K562 (cell line): ENCODE data around the gene RNF6. TPM values are rescaled to one million over a fixed set of nuclear protein-coding genes. Genes with fewer than 3 reads are reported as not detected.

Experiments
- ATAC-seq: fragments of 200-7000 bp; cut with Tn5 transposase; 3 replicates; pipeline ENCODE4 v1.9.1; 2020; ENCODE audit warnings: moderate library complexity
- BruUV-seq: library from RNA; stranded (reverse); fragments of 400-500 nt; replicated peaks from 2 replicates; lab custom pipeline; 2021; lab: Mats Ljungman, UMichigan
- CTCF ChIA-PET: fragments of 300-600 bp; formaldehyde crosslinking; extraction: SDS; loops from one replicate; lab custom pipeline; 2021; ENCODE audit warnings: low intra/inter-chr PET ratio; lab: Yijun Ruan, JAX
- POLR2A ChIA-PET: fragments of 300-600, 350-650 bp; sonication (Branson Sonifier 250); formaldehyde crosslinking; extraction: SDS; loops from one replicate; lab custom pipeline; 2021; ENCODE audit warnings: antibody characterized with exemption, inconsistent platforms; lab: Yijun Ruan, JAX
- DNase-seq, 4 experiments: peaks; one replicate each; pipeline versions ENCODE4 v3.0.0 to v3.0.0-alpha.2; 2011 to 2018; ENCODE audit warnings: low spot score in 3 of 4, mixed read lengths in 3 of 4; ENCODE audit errors: extremely low read depth in 1 of 4
- FAIRE-seq: peaks from 2 replicates; lab custom pipeline; 2011; peaks lifted over from hg19 to GRCh38; lab: Jason Lieb, UNC
- H2AFZ ChIP-seq: 2 replicates; pipeline ENCODE4 v1.6.0; 2011; ENCODE audit warnings: low read depth, low read length, control low read depth, inconsistent platforms
- H3K27ac ChIP-seq: fragments of 200-600 bp; 3 replicates; pipeline ENCODE4 v1.8.0; 2011; ENCODE audit warnings: low read depth, mild to moderate bottlenecking, control low read depth, inconsistent platforms, low read length, moderate library complexity, mixed read lengths; ENCODE audit errors: extremely low read depth
- H3K27me3 ChIP-seq, 2 experiments: fragments of 300-600 bp in 1 of 2; 2 replicates in 1 of 2; 3 replicates in 1 of 2; pipeline versions ENCODE4 v1.6.0 to v1.8.0; 2011; ENCODE audit warnings: inconsistent platforms in 2 of 2, low read length in 2 of 2, mild to moderate bottlenecking in 1 of 2, mixed read lengths in 1 of 2, moderate library complexity in 1 of 2; ENCODE audit not compliant: control insufficient read depth in 2 of 2, insufficient read depth in 2 of 2
- H3K36me3 ChIP-seq: fragments of 300-600 bp; 3 replicates; pipeline ENCODE4 v1.8.0; 2011; ENCODE audit warnings: mild to moderate bottlenecking, low read length, inconsistent platforms; ENCODE audit not compliant: control insufficient read depth, insufficient read depth
- H3K4me1 ChIP-seq, 2 experiments: fragments of 200-600 bp in 1 of 2; replicated peaks in 1 of 2; 2 replicates in 1 of 2; 3 replicates in 1 of 2; pipeline versions ENCODE4 v1.5.1 to v1.8.0; 2011; ENCODE audit warnings: inconsistent platforms in 2 of 2, low read length in 2 of 2, mild to moderate bottlenecking in 1 of 2, mixed read lengths in 1 of 2, moderate library complexity in 1 of 2; ENCODE audit not compliant: control insufficient read depth in 2 of 2, insufficient read depth in 2 of 2
- H3K4me2 ChIP-seq: 2 replicates; pipeline ENCODE4 v1.6.1; 2011; ENCODE audit warnings: low read length, control low read depth, inconsistent platforms, mixed read lengths; ENCODE audit not compliant: insufficient read depth
- H3K4me3 ChIP-seq: fragments of 200-600 bp; sonication (generic), shearing (Covaris generic); 2 replicates; pipeline ENCODE4 v1.5.1; 2016; ENCODE audit warnings: control low read depth, inconsistent platforms
- H3K79me2 ChIP-seq: fragments of 200-600 bp; 3 replicates; pipeline ENCODE4 v1.8.0; 2011; ENCODE audit warnings: low read length, inconsistent platforms; ENCODE audit not compliant: control insufficient read depth, insufficient read depth
- H3K9ac ChIP-seq, 2 experiments: 2 replicates each; pipeline versions ENCODE4 v1.6.0 to v1.6.1; 2011; ENCODE audit warnings: low read depth in 2 of 2, low read length in 2 of 2, control low read depth in 1 of 2, inconsistent platforms in 1 of 2, mild to moderate bottlenecking in 1 of 2, mixed read lengths in 1 of 2; ENCODE audit not compliant: insufficient read depth in 1 of 2
- H3K9me1 ChIP-seq: one replicate; pipeline ENCODE4 v1.6.0; 2011; ENCODE audit warnings: inconsistent platforms, mild to moderate bottlenecking, low read length, moderate library complexity; ENCODE audit not compliant: control insufficient read depth, insufficient read depth
- H3K9me3 ChIP-seq: replicated peaks from 2 replicates; pipeline ENCODE4 v1.5.1; 2011; ENCODE audit warnings: low read depth, low read length, inconsistent platforms; ENCODE audit not compliant: control insufficient read depth, insufficient read depth
- H4K20me1 ChIP-seq: replicated peaks from 2 replicates; pipeline ENCODE4 v1.6.1; 2011; ENCODE audit warnings: low read length, inconsistent platforms, mixed read lengths; ENCODE audit not compliant: control insufficient read depth, insufficient read depth
- BRF2 ChIP-seq: IDR thresholded peaks from 3 replicates; pipeline ENCODE4 v1.6.1; 2011; ENCODE audit warnings: borderline replicate concordance, mild to moderate bottlenecking; ENCODE audit not compliant: insufficient read length, insufficient read depth
- COPS2 ChIP-seq: fragments of 450-650 bp; conservative IDR thresholded peaks from 2 replicates; pipeline ENCODE4 v1.6.1; 2016; ENCODE audit warnings: mild to moderate bottlenecking, moderate library complexity
- CREB1 ChIP-seq, 2 experiments: sonication (generic) in 1 of 2; formaldehyde crosslinking in 1 of 2; IDR thresholded peaks; 2 replicates each; pipeline versions ENCODE4 v1.6.1 to v1.8.0; 2012 to 2022; ENCODE audit warnings: inconsistent platforms in 1 of 2, mild to moderate bottlenecking in 1 of 2, missing genetic modification reagents in 1 of 2, moderate library complexity in 1 of 2
- HDAC6 ChIP-seq: IDR thresholded peaks from 2 replicates; pipeline ENCODE4 v1.6.1; 2012; ENCODE audit warnings: low read depth, mild to moderate bottlenecking, control low read depth, inconsistent platforms, low read length, moderate library complexity
- PYGO2 ChIP-seq: fragments of 450-650 bp; IDR thresholded peaks from 2 replicates; pipeline ENCODE4 v1.6.1; 2016; ENCODE audit warnings: mild to moderate bottlenecking, missing genetic modification characterization, moderate library complexity, missing compliant biosample characterization
- SMAD3 ChIP-seq: fragments of 450-650 bp; formaldehyde crosslinking; conservative IDR thresholded peaks from 2 replicates; pipeline ENCODE4 v1.4.0; 2020; ENCODE audit warnings: mild to moderate bottlenecking
- WGBS: fragments of 100-300 bp; shearing (Covaris generic); methylation state at CpG from one replicate; pipeline ENCODE4 v1.1.6; 2016; ENCODE audit warnings: low coverage, mixed read lengths; ENCODE audit not compliant: insufficient coverage; ENCODE audit errors: missing lambda C conversion rate; 5-methylcytosine and 5-hydroxymethylcytosine counted together
- in situ Hi-C: fragments of 300-500 bp; cut with MboI; formaldehyde crosslinking; loops from 4 replicates; pipeline ENCODE4 v1.15.0; 2018; ENCODE audit warnings: inconsistent platforms, mixed read lengths
- intact Hi-C: fragments of 100-400 bp; cut with micrococcal nuclease; formaldehyde crosslinking; loops from 2 replicates; pipeline ENCODE4 v1.14.2; 2022
- polyA plus RNA-seq, 8 experiments: library from polyadenylated mRNA; depleted of rRNA in 4 of 8; stranded (reverse) in 5 of 8; unstranded in 3 of 8; fragments of >200 nt; fragmentation: Nextera tagmentation in 2 of 8; fragmentation: Illumina TruSeq in 1 of 8; extraction: Ambion mirVana in 2 of 8; extraction: Trizol in 1 of 8; gene quantifications; 2 replicates each; pipeline versions ENCODE4 v1.2.1 to v1.2.3, GENCODE V29; 2011 to 2014; ENCODE audit warnings: inconsistent platforms in 1 of 8, missing spikeins in 1 of 8
- total RNA-seq, 7 experiments: library from RNA; depleted of rRNA in 6 of 7; stranded (reverse); fragments of >200 nt in 6 of 7; fragmentation: Illumina TruSeq in 2 of 7; extraction: Trizol in 2 of 7; gene quantifications; 2 replicates each; pipeline versions ENCODE4 v1.2.1 to v1.2.3, GENCODE V29; 2011 to 2021; ENCODE audit warnings: low replicate concordance in 1 of 7
- TF ChIP-seq, protein P1 (sequence below): sonication (generic); formaldehyde crosslinking; IDR thresholded peaks from 2 replicates; pipeline ENCODE4 v1.8.0; 2023; ENCODE audit warnings: mild to moderate bottlenecking, missing genetic modification reagents

The RNF6 gene
- total and polyA plus RNA-seq, 9 of the 15 experiments (the other 6 are each of a cell fraction or from before 2014, with no cell fraction given): 12.0 to 31.4 (median 22.3) TPM

DNA sequence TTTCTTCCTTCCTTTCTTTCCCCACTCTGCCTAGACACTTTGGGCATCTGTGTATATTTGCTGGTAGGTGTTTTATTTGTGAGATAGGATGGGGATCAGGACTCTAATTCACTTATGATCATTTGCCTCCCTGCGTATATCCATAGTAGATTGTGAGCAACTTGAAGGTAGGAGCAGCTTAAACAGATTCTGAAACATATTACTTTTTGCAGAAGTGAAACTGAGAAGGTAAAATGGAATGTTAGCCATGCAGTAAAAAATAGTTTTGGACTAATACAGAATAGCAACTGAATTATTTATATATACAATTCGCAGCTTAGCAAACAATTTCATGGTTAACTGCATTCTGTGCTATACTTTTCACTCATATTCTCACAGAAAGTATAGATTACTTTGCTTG is 38.7 kb downstream of the RNF6 start:
- in situ Hi-C loops: loop anchor here (5.0 to 25.0 kb wide), 3 partner anchors 304 to 754 kb away; no protein-coding TSS in a partner anchor

More for the DNA sequence above, 38.7 kb downstream of the RNF6 start:
- H4K20me1 ChIP-seq: no peaks in the 10 kb centered on the region
- H3K36me3 ChIP-seq: no peaks in the 10 kb centered on the region
- 9% methylated on average over 2 of the region's 2 CpGs for WGBS
- no peak for TF ChIP-seq PYGO2 (tag)
- TF ChIP-seq COPS2: no peak
- TF ChIP-seq, protein P1, sequence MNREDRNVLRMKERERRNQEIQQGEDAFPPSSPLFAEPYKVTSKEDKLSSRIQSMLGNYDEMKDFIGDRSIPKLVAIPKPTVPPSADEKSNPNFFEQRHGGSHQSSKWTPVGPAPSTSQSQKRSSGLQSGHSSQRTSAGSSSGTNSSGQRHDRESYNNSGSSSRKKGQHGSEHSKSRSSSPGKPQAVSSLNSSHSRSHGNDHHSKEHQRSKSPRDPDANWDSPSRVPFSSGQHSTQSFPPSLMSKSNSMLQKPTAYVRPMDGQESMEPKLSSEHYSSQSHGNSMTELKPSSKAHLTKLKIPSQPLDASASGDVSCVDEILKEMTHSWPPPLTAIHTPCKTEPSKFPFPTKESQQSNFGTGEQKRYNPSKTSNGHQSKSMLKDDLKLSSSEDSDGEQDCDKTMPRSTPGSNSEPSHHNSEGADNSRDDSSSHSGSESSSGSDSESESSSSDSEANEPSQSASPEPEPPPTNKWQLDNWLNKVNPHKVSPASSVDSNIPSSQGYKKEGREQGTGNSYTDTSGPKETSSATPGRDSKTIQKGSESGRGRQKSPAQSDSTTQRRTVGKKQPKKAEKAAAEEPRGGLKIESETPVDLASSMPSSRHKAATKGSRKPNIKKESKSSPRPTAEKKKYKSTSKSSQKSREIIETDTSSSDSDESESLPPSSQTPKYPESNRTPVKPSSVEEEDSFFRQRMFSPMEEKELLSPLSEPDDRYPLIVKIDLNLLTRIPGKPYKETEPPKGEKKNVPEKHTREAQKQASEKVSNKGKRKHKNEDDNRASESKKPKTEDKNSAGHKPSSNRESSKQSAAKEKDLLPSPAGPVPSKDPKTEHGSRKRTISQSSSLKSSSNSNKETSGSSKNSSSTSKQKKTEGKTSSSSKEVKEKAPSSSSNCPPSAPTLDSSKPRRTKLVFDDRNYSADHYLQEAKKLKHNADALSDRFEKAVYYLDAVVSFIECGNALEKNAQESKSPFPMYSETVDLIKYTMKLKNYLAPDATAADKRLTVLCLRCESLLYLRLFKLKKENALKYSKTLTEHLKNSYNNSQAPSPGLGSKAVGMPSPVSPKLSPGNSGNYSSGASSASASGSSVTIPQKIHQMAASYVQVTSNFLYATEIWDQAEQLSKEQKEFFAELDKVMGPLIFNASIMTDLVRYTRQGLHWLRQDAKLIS (CRISPR knock-in tag): no peak
- TF ChIP-seq CREB1 (IDR thresholded peaks at IDR 0.05): no peak
- TF ChIP-seq CREB1 (CRISPR knock-in tag; IDR thresholded peaks at IDR 0.05): no peak
- no peak for TF ChIP-seq BRF2
- TF ChIP-seq SMAD3: no peak
- TF ChIP-seq HDAC6: no peak
- no peaks in the 10 kb centered on the region; a peak in 1 of 5 replicates for H3K27me3 ChIP-seq
- FAIRE-seq: no peak
- no peak overlapping the region for H3K4me2 ChIP-seq
- H3K9ac ChIP-seq: no peak overlapping the region
- no peaks in the 10 kb centered on the region for H3K9me1 ChIP-seq
- ATAC-seq: no peak
- BruUV-seq: no TSS peak
- ChIA-PET POLR2A (no interaction called here), CTCF (interaction anchor here (2.7 kb wide), 1 partner anchor 313 kb away, joined by 26 read pairs; no protein-coding TSS in a partner anchor)
- H3K9me3 ChIP-seq: no peaks in the 10 kb centered on the region
- peaks cover 3 to 11% of the 10 kb centered on the region in 2 experiments; a peak in 2 of 5 replicates for H3K4me1 ChIP-seq
- H3K27ac ChIP-seq: no peak overlapping the region
- DNase-seq: no peak
- intact Hi-C loops: no loop called here
- no peak overlapping the region for H2AFZ ChIP-seq
- H3K4me3 ChIP-seq: no peak overlapping the region
- no peaks in the 10 kb centered on the region for H3K79me2 ChIP-seq
